Muscle layer of duodenum (tissue), 2 donors: ENCODE data around the gene CHTF8.

Experiments used
- H3K27ac ChIP-seq: one replicate; pipeline ENCODE4 v1.7.0; 2013; ENCODE audit warnings: mild to moderate bottlenecking, low read length
- H3K27me3 ChIP-seq: one replicate; pipeline ENCODE4 v1.7.0; 2013; ENCODE audit warnings: low read depth, mild to moderate bottlenecking, control low read depth, low read length
- H3K36me3 ChIP-seq, 2 donors: one replicate each; pipeline ENCODE4 v1.7.0; 2013; ENCODE audit warnings: low read length in 2 of 2, control low read depth in 1 of 2, mild to moderate bottlenecking in 1 of 2; ENCODE audit not compliant: insufficient read depth in 2 of 2, control insufficient read depth in 1 of 2
- H3K4me1 ChIP-seq, 2 donors: one replicate each; pipeline ENCODE4 v1.7.0; 2013; ENCODE audit warnings: low read length in 2 of 2, mild to moderate bottlenecking in 2 of 2, control low read depth in 1 of 2, moderate library complexity in 1 of 2; ENCODE audit not compliant: insufficient read depth in 2 of 2, control insufficient read depth in 1 of 2
- H3K4me3 ChIP-seq, 2 donors: one replicate each; pipeline ENCODE4 v1.7.0; 2013; ENCODE audit warnings: low read length in 2 of 2, low read depth in 1 of 2, mild to moderate bottlenecking in 1 of 2
- H3K9me3 ChIP-seq, 2 donors: one replicate each; pipeline ENCODE4 v1.7.0; 2013; ENCODE audit warnings: low read length in 2 of 2, control low read depth in 1 of 2, mild to moderate bottlenecking in 1 of 2; ENCODE audit not compliant: control insufficient read depth in 1 of 2
- donor health status: healthy.

CHTF8 gene, protein sequence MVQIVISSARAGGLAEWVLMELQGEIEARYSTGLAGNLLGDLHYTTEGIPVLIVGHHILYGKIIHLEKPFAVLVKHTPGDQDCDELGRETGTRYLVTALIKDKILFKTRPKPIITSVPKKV

GRCh38 chr16:69132424-69133252, at the start of gene CHTF8, which contains the start of gene UTP4:
Gene CHTF8 (minus strand): TSS chr16:69132588. CDS start chr16:69121458, 11,130 bp downstream.
Gene UTP4 (plus strand): TSS chr16:69132649. CDS start chr16:69133460, 811 bp downstream.
- peaks cover 5 to 12% of the 10 kb centered on the region in 2 donors for H3K36me3 ChIP-seq
- H3K9me3 ChIP-seq: no peaks in the 10 kb centered on the region
- peaks cover 8 to 34% of the 10 kb centered on the region in 2 donors for H3K4me1 ChIP-seq
- no peaks in the 10 kb centered on the region for H3K27me3 ChIP-seq
- peak within 1 kb of the TSS; percentile 92 to 98 for H3K4me3 ChIP-seq
- peak within 1 kb of the TSS; percentile 96 for H3K27ac ChIP-seq

DNA sequence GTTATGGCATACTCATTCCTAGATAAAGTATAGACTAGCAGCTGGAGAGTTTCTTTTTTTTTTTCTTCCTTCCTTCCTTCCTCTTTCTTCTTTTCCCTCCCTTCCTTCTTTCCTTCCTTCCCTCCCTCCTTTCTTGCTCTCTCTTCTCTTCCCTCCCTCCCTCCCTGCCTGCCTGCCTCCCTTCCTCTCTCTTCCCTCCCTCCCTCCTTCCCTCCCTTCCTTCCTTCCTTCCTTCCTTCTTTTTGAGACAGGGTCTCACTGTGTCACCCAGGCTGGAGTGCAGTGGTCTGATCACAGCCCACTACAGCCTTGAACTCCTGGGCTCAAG, 47.6 kb upstream of the CHTF8 start:
- Histone ChIP-seq H3K9me3 (no peaks in the 10 kb centered on the region), H3K36me3 (no peaks in the 10 kb centered on the region), H3K27ac (peak overlapping the region; percentile 28), H3K4me3 (no peak overlapping the region), H3K4me1 (peaks cover 0 to 22% of the 10 kb centered on the region in 2 donors), H3K27me3 (no peaks in the 10 kb centered on the region)

DNA sequence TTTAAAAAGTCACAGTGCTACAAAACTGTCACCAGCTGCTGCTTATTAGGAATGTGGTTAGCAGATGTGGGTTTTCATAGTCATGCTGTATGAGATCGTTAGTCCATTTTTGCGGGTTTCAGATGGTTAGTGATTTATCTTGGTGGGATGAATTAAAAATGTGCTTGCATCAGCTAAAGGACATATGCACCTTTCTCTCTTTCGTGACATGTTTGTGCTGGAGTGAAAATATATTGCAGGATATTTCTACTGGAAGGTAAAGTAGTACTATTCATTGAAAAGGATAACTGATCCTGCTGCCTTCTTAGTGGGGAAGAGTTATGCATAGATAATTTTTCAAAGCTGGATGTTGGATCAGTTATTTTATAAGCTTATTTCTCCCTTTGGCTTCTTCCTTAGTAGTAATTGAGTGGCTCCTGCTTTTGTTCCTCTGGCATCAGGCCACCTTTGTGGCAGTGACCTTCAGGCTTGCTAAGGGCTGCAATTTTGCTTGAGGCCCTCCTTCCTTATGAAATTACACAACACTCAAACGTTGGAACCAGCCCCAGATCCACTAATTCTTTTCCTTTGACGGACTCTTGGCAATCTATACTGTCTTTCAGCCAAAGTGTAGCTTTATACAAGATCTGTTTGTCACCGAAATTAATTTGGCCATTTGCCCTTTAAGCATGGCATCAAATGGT, 47.1 kb upstream of the CHTF8 start:
- H3K36me3 ChIP-seq: no peaks in the 10 kb centered on the region
- no peak overlapping the region for H3K4me3 ChIP-seq
- no peaks in the 10 kb centered on the region for H3K9me3 ChIP-seq
- H3K4me1 ChIP-seq: peaks cover 0 to 22% of the 10 kb centered on the region in 2 donors
- peak overlapping the region; percentile 28 for H3K27ac ChIP-seq
- no peaks in the 10 kb centered on the region for H3K27me3 ChIP-seq

DNA sequence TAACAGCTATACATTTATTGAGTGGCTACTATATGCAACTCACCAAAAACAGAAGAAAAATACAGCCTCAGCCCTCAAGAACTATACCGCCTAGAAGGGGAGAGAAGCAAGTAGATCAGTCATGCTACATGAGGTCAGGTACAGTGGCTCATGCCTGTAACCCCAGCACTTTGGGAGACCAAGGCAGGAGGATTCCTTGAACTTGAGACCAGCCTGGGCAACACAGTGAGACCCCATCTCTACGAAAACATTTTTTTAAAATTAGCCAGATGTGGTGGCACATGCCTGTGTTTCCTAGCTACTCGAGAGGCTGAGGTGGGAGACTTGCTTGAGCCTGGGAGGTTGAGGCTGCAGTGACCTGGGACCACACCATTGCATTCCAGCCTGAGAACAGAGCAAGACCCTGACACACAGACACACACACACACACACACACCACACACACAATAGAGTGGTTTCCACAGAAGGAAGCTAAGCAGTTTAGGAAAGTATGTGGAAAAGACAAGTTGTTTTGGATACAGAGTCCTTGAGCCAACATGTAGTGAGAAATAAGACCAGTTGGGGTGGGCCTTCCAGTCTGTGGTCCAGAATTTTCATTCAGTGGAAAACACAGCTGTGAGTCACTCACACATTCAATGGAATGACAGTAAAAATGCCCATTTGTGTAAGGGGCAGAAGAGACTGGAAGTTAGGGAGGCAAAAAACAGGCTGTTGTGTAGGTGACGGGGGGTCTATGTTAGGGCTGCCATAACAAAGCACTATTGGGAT, 43.8 kb upstream of the CHTF8 start:
- H3K27ac ChIP-seq: no peak overlapping the region
- no peaks in the 10 kb centered on the region for H3K36me3 ChIP-seq
- H3K27me3 ChIP-seq: no peaks in the 10 kb centered on the region
- H3K4me1 ChIP-seq: peaks cover 0 to 16% of the 10 kb centered on the region in 2 donors
- no peaks in the 10 kb centered on the region for H3K9me3 ChIP-seq
- no peak overlapping the region for H3K4me3 ChIP-seq

GRCh38 chr16:69171325-69172084, 39.1 kb upstream of the CHTF8 start:
- Histone ChIP-seq H3K27ac (peak overlapping the region; percentile 80), H3K27me3 (no peaks in the 10 kb centered on the region), H3K4me1 (no peaks in the 10 kb centered on the region), H3K9me3 (no peaks in the 10 kb centered on the region), H3K36me3 (peaks cover 8 to 13% of the 10 kb centered on the region in 2 donors), H3K4me3 (no peak overlapping the region)

- H3K4me3 ChIP-seq: no peak overlapping the region
- no peaks in the 10 kb centered on the region for H3K9me3 ChIP-seq
- H3K27ac ChIP-seq: no peak overlapping the region
- peaks cover 19 to 28% of the 10 kb centered on the region in 2 donors for H3K36me3 ChIP-seq
- H3K27me3 ChIP-seq: no peaks in the 10 kb centered on the region
- H3K4me1 ChIP-seq: no peaks in the 10 kb centered on the region
Measured at GRCh38 chr16:69169607-69170352, 37.4 kb upstream of the CHTF8 start.

DNA sequence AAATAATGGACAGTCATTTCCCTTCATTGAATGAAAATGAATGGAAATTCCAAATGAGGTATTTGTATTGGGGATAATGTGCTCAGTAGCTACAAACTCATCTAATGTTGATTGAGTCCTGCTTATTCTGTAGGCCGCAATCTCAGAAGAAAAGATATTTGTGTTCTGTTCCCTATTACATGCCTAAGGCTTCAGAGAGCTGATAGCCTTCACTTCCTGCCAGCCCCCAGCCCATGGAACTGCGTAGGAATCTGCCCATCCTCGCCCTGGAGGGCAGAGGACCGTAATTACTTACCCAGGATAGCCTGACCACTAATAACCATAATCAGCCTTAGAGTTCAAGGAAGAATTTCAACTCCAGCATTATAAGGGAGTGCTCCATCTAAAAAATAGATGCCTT, 36.7 kb upstream of the CHTF8 start:
- H3K27ac ChIP-seq: no peak overlapping the region
- H3K9me3 ChIP-seq: no peaks in the 10 kb centered on the region
- H3K27me3 ChIP-seq: no peaks in the 10 kb centered on the region
- peaks cover 19 to 28% of the 10 kb centered on the region in 2 donors for H3K36me3 ChIP-seq
- H3K4me3 ChIP-seq: no peak overlapping the region
- no peaks in the 10 kb centered on the region for H3K4me1 ChIP-seq

DNA sequence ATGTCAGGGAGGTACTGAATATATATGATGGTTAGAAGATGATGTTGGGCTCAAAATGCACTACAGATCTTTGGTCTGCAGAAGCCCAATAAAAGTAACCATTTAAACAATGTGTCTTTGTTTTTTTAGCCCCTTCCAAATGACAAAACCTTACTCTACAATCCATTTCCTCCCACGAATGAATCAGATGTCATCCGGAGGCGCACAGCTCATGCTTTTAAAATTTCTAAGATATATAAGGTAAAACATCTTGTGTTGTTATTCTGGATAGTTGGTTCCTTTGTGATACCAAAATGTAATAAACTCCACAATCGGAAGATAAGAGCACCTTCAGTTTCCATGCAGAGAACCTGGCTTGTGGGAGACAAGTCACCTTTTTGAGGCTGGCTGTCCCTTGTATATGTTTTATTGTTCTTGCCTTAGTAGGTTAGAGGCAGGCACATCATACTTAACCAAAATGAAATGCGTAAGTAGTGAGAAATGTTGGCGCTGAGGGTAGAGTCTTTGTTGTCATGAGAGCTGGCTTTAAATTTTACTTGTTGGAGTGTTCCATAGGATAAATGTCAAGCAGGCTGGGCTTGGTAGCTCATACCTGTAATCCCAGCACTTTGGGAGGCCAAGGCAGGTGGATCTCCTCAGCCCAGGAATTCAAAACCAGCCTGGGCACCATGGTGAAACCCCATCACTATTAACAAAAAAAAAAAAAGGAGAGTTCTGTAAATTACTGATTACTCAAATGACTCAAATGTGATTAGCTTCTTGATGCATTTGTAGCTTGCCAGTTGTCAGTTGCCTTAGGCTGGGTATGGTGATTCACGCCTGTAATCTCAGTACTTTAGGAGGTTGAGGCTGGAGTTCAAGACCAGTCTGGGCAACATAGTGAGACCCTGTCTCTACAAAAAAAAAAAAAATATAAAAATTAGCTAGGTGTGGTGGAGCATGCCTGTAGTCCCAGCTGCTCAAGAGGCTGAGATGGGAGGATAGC, 34.9 kb upstream of the CHTF8 start:
- Histone ChIP-seq H3K4me1 (no peaks in the 10 kb centered on the region), H3K27me3 (no peaks in the 10 kb centered on the region), H3K27ac (no peak overlapping the region), H3K36me3 (peaks cover 27 to 37% of the 10 kb centered on the region in 2 donors), H3K9me3 (no peaks in the 10 kb centered on the region), H3K4me3 (no peak overlapping the region)

DNA sequence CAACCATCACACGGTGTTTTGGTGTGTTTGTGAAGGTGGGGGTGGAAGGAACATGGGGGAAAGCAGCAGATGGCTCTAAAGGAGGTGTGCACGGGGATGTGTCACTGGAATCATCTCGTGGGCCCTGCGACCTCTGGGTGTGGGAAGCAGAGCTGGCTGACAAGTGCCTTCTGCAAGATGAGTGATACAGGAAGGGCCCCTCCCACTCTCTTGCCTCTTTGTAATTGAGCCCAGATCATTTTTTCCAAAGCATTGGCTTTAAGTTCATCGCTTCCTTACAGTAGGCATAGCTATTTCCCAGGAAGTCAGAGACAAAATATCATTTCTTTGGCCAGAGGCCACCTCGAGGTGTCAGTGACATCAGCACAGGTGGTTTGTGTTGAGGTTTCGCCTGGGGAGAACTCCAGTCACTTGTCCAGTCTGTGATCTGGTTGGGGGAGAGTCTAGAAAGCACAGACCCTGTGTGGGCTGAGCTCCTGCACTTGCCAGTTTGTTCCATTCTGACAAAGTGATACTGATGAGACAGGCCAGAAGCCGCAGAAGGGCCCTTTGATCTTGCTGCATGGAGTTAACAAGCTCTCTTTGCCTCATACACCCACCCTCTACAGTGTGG, 33.9 kb upstream of the CHTF8 start:
- no peaks in the 10 kb centered on the region for H3K4me1 ChIP-seq
- no peaks in the 10 kb centered on the region for H3K27me3 ChIP-seq
- no peak overlapping the region for H3K4me3 ChIP-seq
- no peak overlapping the region for H3K27ac ChIP-seq
- peaks cover 29 to 44% of the 10 kb centered on the region in 2 donors for H3K36me3 ChIP-seq
- no peaks in the 10 kb centered on the region for H3K9me3 ChIP-seq
